Large intestine (tissue), 3 donors: Measurements from ENCODE around the gene CAPN5. TPM values are rescaled to one million over a fixed set of nuclear protein-coding genes. Genes with fewer than 3 reads are reported as not detected.
"Not testable (repeated sequence)": the region's sequence is repeated elsewhere in the genome, so short reads cannot be mapped to it uniquely, and the experiment has no call there.

Experiments used
- DNase-seq, 2 donors: peaks; one replicate each; pipeline versions ENCODE4 v3.0.0 to v3.0.0-alpha.2; 2013
- H3K27ac ChIP-seq: one replicate; pipeline ENCODE4 v1.5.1; 2013; ENCODE audit warnings: low read length
- H3K27me3 ChIP-seq: 2 replicates; pipeline ENCODE4 v1.6.1; 2013; ENCODE audit warnings: low read length; ENCODE audit not compliant: control insufficient read depth, insufficient read depth
- H3K36me3 ChIP-seq: 2 replicates; pipeline ENCODE4 v1.6.1; 2013; ENCODE audit warnings: low read length; ENCODE audit not compliant: control insufficient read depth, insufficient read depth
- H3K4me1 ChIP-seq: one replicate; pipeline ENCODE4 v1.6.1; 2013; ENCODE audit warnings: low read length; ENCODE audit not compliant: control insufficient read depth, insufficient read depth
- H3K4me3 ChIP-seq: one replicate; pipeline ENCODE4 v1.5.1; 2013; ENCODE audit warnings: low read length
- H3K9me3 ChIP-seq: one replicate; pipeline ENCODE4 v1.6.1; 2013; ENCODE audit warnings: mild to moderate bottlenecking, low read depth, low read length, moderate library complexity; ENCODE audit not compliant: control insufficient read depth
- WGBS: methylation state at CpG from one replicate; pipeline ENCODE4 v1.1.5; 2013; ENCODE audit warnings: low lambda C conversion rate; ENCODE audit not compliant: insufficient coverage; 5-methylcytosine and 5-hydroxymethylcytosine counted together
- polyA plus RNA-seq: library from polyadenylated mRNA; unstranded; fragments of 120-200 nt; gene quantifications from one replicate; pipeline ENCODE4 v1.2.1, GENCODE V29; 2013

Gene CAPN5
- polyA plus RNA-seq, 1 donor, result 40.2 TPM

GRCh38 chr11:77096591-77097019 is 29.8 kb downstream of the CAPN5 start:
- no CpG with 5 or more reads among the region's 8 CpGs for WGBS
- H3K9me3 ChIP-seq, result peaks cover 3% of the 10 kb centered on the region
- peaks cover 28% of the 10 kb centered on the region for H3K36me3 ChIP-seq
- peaks cover 21% of the 10 kb centered on the region for H3K4me1 ChIP-seq
- H3K27ac ChIP-seq, result peak overlapping the region; percentile 92
- no peak for DNase-seq
- H3K27me3 ChIP-seq, result no peaks in the 10 kb centered on the region
- no peak overlapping the region for H3K4me3 ChIP-seq

GRCh38 chr11:77097180-77097579 is 30.4 kb downstream of the CAPN5 start:
- not testable (repeated sequence) for H3K27ac ChIP-seq, DNase-seq, H3K9me3 ChIP-seq, H3K27me3 ChIP-seq, H3K4me3 ChIP-seq
- WGBS, result no CpG with 5 or more reads among the region's 4 CpGs
- Histone ChIP-seq H3K36me3 (peaks cover 33% of the 10 kb centered on the region), H3K4me1 (peaks cover 21% of the 10 kb centered on the region)

GRCh38 chr11:77100166-77101042 is 33.6 kb downstream of the CAPN5 start:
- Histone ChIP-seq H3K9me3 (peaks cover 3% of the 10 kb centered on the region), H3K4me1 (peaks cover 14% of the 10 kb centered on the region), H3K4me3 (no peak overlapping the region), H3K27ac (no peak overlapping the region), H3K36me3 (peaks cover 30% of the 10 kb centered on the region), H3K27me3 (no peaks in the 10 kb centered on the region)
- WGBS, result no CpG with 5 or more reads among the region's 14 CpGs
- no peak for DNase-seq

GRCh38 chr11:77101043-77101537 is 34.3 kb downstream of the CAPN5 start:
- Histone ChIP-seq H3K4me3 (no peak overlapping the region), H3K4me1 (peaks cover 13% of the 10 kb centered on the region), H3K36me3 (peaks cover 30% of the 10 kb centered on the region), H3K27ac (no peak overlapping the region), H3K27me3 (no peaks in the 10 kb centered on the region), H3K9me3 (peaks cover 3% of the 10 kb centered on the region)
- DNase-seq, result no peak
- no CpG with 5 or more reads among the region's 5 CpGs for WGBS

- Histone ChIP-seq H3K9me3 (peaks cover 3% of the 10 kb centered on the region), H3K27ac (no peak within 1 kb of the TSS), H3K27me3 (no peaks in the 10 kb centered on the region), H3K4me3 (no peak within 1 kb of the TSS), H3K4me1 (peaks cover 9% of the 10 kb centered on the region), H3K36me3 (peaks cover 32% of the 10 kb centered on the region)
- no CpG with 5 or more reads among the region's 37 CpGs for WGBS
- DNase-seq, result no peak
Observed at GRCh38 chr11:77102246-77103210, 35.8 kb downstream of the CAPN5 start, which contains the start of gene OMP. Gene OMP, plus strand, starts transcription at chr11:77102840. Its CDS starts 0 bp downstream, at chr11:77102840.

- Histone ChIP-seq H3K27me3 (no peaks in the 10 kb centered on the region), H3K27ac (no peak overlapping the region), H3K36me3 (peaks cover 32% of the 10 kb centered on the region), H3K4me3 (no peak overlapping the region), H3K9me3 (peaks cover 3% of the 10 kb centered on the region), H3K4me1 (peaks cover 17% of the 10 kb centered on the region)
- WGBS, result no CpG with 5 or more reads among the region's 2 CpGs
- DNase-seq, result no peak
Observed at GRCh38 chr11:77103319-77103718, 36.5 kb downstream of the CAPN5 start.

- Histone ChIP-seq H3K4me1 (peaks cover 18% of the 10 kb centered on the region), H3K4me3 (no peak overlapping the region), H3K27ac (no peak overlapping the region), H3K27me3 (no peaks in the 10 kb centered on the region), H3K9me3 (no peaks in the 10 kb centered on the region), H3K36me3 (peaks cover 32% of the 10 kb centered on the region)
- DNase-seq, result no peak
- WGBS, result no CpG with 5 or more reads among the region's 8 CpGs
Observed at GRCh38 chr11:77104727-77105126, 38.0 kb downstream of the CAPN5 start.

- Histone ChIP-seq H3K4me3 (no peak overlapping the region), H3K9me3 (no peaks in the 10 kb centered on the region), H3K27ac (no peak overlapping the region), H3K27me3 (no peaks in the 10 kb centered on the region), H3K4me1 (peaks cover 18% of the 10 kb centered on the region), H3K36me3 (peaks cover 31% of the 10 kb centered on the region)
- WGBS, result 100% methylated on average over 1 of the region's 7 CpGs
- DNase-seq, result no peak
Observed at GRCh38 chr11:77106321-77106720, 39.5 kb downstream of the CAPN5 start.

GRCh38 chr11:77106759-77107158 is 40.0 kb downstream of the CAPN5 start:
- no peak for DNase-seq
- no CpG with 5 or more reads among the region's 13 CpGs for WGBS
- Histone ChIP-seq H3K27me3 (no peaks in the 10 kb centered on the region), H3K4me3 (no peak overlapping the region), H3K27ac (no peak overlapping the region), H3K36me3 (peaks cover 28% of the 10 kb centered on the region), H3K4me1 (peaks cover 18% of the 10 kb centered on the region), H3K9me3 (no peaks in the 10 kb centered on the region)

- no peaks in the 10 kb centered on the region for H3K27me3 ChIP-seq
- H3K36me3 ChIP-seq, result peaks cover 24% of the 10 kb centered on the region
- WGBS, result no CpG with 5 or more reads among the region's 3 CpGs
- no peaks in the 10 kb centered on the region for H3K9me3 ChIP-seq
- no peak overlapping the region for H3K27ac ChIP-seq
- DNase-seq, result peak in 1 of 2 donors; percentile 38
- H3K4me3 ChIP-seq, result no peak overlapping the region
- peaks cover 18% of the 10 kb centered on the region for H3K4me1 ChIP-seq
Observed at GRCh38 chr11:77107950-77108349, 41.2 kb downstream of the CAPN5 start.
